Activated CD8-positive, alpha-beta memory T cell treated with anti-CD3 and anti-CD28 coated beads for 1 hour (primary cell): ENCODE results near the gene ARHGAP26.

Source experiments
- DNase-seq, 2 donors: peaks; one replicate each; pipeline ENCODE4 v3.0.0-alpha.2; 2020; ENCODE audit warnings: low read depth in 1 of 2; ENCODE audit errors: extremely low read depth in 1 of 2

The ARHGAP26 gene

GRCh38 chr5:143129910-143130612 is 359.9 kb downstream of the ARHGAP26 start:
- no peak for DNase-seq

GRCh38 chr5:143130613-143131305 is 360.6 kb downstream of the ARHGAP26 start:
- no peak for DNase-seq

- no peak for DNase-seq
Measured at GRCh38 chr5:143131972-143132371, 361.8 kb downstream of the ARHGAP26 start.

- no peak for DNase-seq
Measured at GRCh38 chr5:143132739-143133138, 362.6 kb downstream of the ARHGAP26 start.

- no peak for DNase-seq
Measured at GRCh38 chr5:143133721-143134120, 363.5 kb downstream of the ARHGAP26 start.

GRCh38 chr5:143134269-143134668 is 364.1 kb downstream of the ARHGAP26 start:
- DNase-seq, result no peak

GRCh38 chr5:143134900-143135299 is 364.7 kb downstream of the ARHGAP26 start:
- no peak for DNase-seq

GRCh38 chr5:143135832-143136551 is 365.8 kb downstream of the ARHGAP26 start:
- DNase-seq, result no peak

- no peak for DNase-seq
Measured at GRCh38 chr5:143138839-143139238, 368.7 kb downstream of the ARHGAP26 start.

GRCh38 chr5:143139585-143139984 is 369.4 kb downstream of the ARHGAP26 start:
- no peak for DNase-seq

- DNase-seq, result no peak
Measured at GRCh38 chr5:143140492-143141203, 370.5 kb downstream of the ARHGAP26 start.

- DNase-seq, result no peak
Measured at GRCh38 chr5:143141652-143142051, 371.5 kb downstream of the ARHGAP26 start.

- DNase-seq, result no peak
Measured at GRCh38 chr5:143142596-143143435, 372.6 kb downstream of the ARHGAP26 start.

GRCh38 chr5:143143973-143144372 is 373.8 kb downstream of the ARHGAP26 start:
- DNase-seq, result no peak

- no peak for DNase-seq
Measured at GRCh38 chr5:143145243-143146160, 375.3 kb downstream of the ARHGAP26 start.

GRCh38 chr5:143146161-143146560 is 376.0 kb downstream of the ARHGAP26 start:
- no peak for DNase-seq

GRCh38 chr5:143147383-143147782 is 377.2 kb downstream of the ARHGAP26 start:
- no peak for DNase-seq

- no peak for DNase-seq
Measured at GRCh38 chr5:143147902-143148301, 377.7 kb downstream of the ARHGAP26 start.

GRCh38 chr5:143148771-143149170 is 378.6 kb downstream of the ARHGAP26 start:
- DNase-seq, result no peak
